Prostate gland (tissue), 2 donors: ENCODE measurements around the gene ABCE1.

Experiments used
- POLR2A ChIP-seq: fragments of 450-650 bp; IDR thresholded peaks from one replicate; pipeline ENCODE4 v1.6.1; 2016; ENCODE audit warnings: antibody characterized with exemption, mild to moderate bottlenecking
- TF ChIP-seq, protein P1 (sequence below), 4 experiments: fragments of 200-600 bp in 2 of 4; fragments of 450-650 bp in 2 of 4; sonication (generic) in 2 of 4; IDR thresholded peaks; 1 replicate in 3 of 4; 2 replicates in 1 of 4; pipeline ENCODE4 v1.5.1; 2016 to 2019; ENCODE audit warnings: antibody characterized with exemption in 4 of 4, mild to moderate bottlenecking in 2 of 4, moderate library complexity in 2 of 4

DNA sequence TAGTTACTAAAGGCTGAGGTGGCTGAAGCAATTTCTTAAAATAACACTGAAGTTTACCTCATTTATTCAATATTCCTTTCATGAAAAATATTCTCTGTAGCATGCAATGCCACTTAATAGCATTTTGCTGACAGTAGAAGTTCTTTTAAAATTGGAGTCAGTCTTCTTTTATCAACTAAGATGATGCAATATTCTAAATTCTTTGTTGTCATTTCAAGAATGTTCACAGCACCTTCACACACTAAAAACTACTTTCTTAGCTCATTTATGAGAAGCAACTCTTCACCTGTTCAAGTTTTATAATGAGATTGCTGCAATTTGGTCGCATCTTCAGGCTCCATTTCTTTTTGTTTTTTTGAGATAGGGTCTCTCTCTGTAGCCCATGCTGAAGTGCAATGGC, 48.9 kb upstream of the ABCE1 start:
- TF ChIP-seq, protein P1, sequence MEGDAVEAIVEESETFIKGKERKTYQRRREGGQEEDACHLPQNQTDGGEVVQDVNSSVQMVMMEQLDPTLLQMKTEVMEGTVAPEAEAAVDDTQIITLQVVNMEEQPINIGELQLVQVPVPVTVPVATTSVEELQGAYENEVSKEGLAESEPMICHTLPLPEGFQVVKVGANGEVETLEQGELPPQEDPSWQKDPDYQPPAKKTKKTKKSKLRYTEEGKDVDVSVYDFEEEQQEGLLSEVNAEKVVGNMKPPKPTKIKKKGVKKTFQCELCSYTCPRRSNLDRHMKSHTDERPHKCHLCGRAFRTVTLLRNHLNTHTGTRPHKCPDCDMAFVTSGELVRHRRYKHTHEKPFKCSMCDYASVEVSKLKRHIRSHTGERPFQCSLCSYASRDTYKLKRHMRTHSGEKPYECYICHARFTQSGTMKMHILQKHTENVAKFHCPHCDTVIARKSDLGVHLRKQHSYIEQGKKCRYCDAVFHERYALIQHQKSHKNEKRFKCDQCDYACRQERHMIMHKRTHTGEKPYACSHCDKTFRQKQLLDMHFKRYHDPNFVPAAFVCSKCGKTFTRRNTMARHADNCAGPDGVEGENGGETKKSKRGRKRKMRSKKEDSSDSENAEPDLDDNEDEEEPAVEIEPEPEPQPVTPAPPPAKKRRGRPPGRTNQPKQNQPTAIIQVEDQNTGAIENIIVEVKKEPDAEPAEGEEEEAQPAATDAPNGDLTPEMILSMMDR (IDR thresholded peaks at IDR 0.05), result no peak
- TF ChIP-seq POLR2A, result no peak
